Neural cell (in vitro differentiated cells): ENCODE results near the gene TM9SF2. TPM values are rescaled to one million over a fixed set of nuclear protein-coding genes. Genes with fewer than 3 reads are reported as not detected.

Experiments
- H2AFZ ChIP-seq: fragments of 200-600, 300-800 bp; sonication (generic), shearing (Covaris generic); 2 replicates; pipeline ENCODE4 v1.6.0; 2014; ENCODE audit warnings: low read depth, mild to moderate bottlenecking, antibody characterized with exemption, low read length, moderate library complexity
- H3F3A ChIP-seq: fragments of 200-600 bp; shearing (Covaris generic); 2 replicates; pipeline ENCODE4 v1.6.1; 2016; ENCODE audit warnings: mild to moderate bottlenecking, moderate library complexity, mixed read lengths, antibody characterized with exemption, low read length; ENCODE audit not compliant: insufficient read depth, poor library complexity, severe bottlenecking
- H3K27ac ChIP-seq: fragments of 200-600, 300-800 bp; sonication (generic), shearing (Covaris generic); 2 replicates; pipeline ENCODE4 v1.5.1; 2014; ENCODE audit warnings: mild to moderate bottlenecking, low read length, moderate library complexity
- H3K27me3 ChIP-seq: fragments of 300-800, 200-600 bp; sonication (generic), shearing (Covaris generic); 2 replicates; pipeline ENCODE4 v1.6.0; 2014; ENCODE audit warnings: mild to moderate bottlenecking, low read depth, low read length, moderate library complexity; ENCODE audit not compliant: insufficient read depth
- H3K36me3 ChIP-seq: fragments of 300-800, 200-600 bp; sonication (generic), shearing (Covaris generic); 2 replicates; pipeline ENCODE4 v1.5.1; 2014; ENCODE audit warnings: mild to moderate bottlenecking, antibody characterized with exemption, low read length, moderate library complexity; ENCODE audit not compliant: insufficient read depth
- H3K4me2 ChIP-seq: fragments of 300-800, 200-600 bp; sonication (generic), shearing (Covaris generic); 2 replicates; pipeline ENCODE4 v1.6.0; 2014; ENCODE audit warnings: mild to moderate bottlenecking, low read length
- H3K4me3 ChIP-seq: fragments of 300-800, 200-600 bp; sonication (generic), shearing (Covaris generic); 2 replicates; pipeline ENCODE4 v1.5.1; 2014; ENCODE audit warnings: mild to moderate bottlenecking, low read length, moderate library complexity
- H3K79me2 ChIP-seq: fragments of 200-600 bp; shearing (Covaris generic); replicated peaks from 2 replicates; pipeline ENCODE4 v1.6.0; 2014; ENCODE audit warnings: mild to moderate bottlenecking, low read length, moderate library complexity; ENCODE audit not compliant: insufficient read depth
- H3K9ac ChIP-seq: fragments of 300-800, 200-600 bp; sonication (generic), shearing (Covaris generic); 2 replicates; pipeline ENCODE4 v1.6.1; 2016; ENCODE audit warnings: mild to moderate bottlenecking, low read length, mixed read lengths
- H3K9me2 ChIP-seq: fragments of 200-600 bp; shearing (Covaris generic); 2 replicates; pipeline ENCODE4 v1.6.1; 2016; ENCODE audit warnings: mild to moderate bottlenecking, low read length, mixed read lengths; ENCODE audit not compliant: insufficient read depth
- H3K9me3 ChIP-seq: fragments of 200-600, 300-800 bp; sonication (generic), shearing (Covaris generic); 2 replicates; pipeline ENCODE4 v1.6.1; 2016; ENCODE audit warnings: mild to moderate bottlenecking, mixed run types, low read length, moderate library complexity, mixed read lengths
- H4K20me1 ChIP-seq: fragments of 200-600 bp; shearing (Covaris generic); 2 replicates; pipeline ENCODE4 v1.6.1; 2016; ENCODE audit warnings: mild to moderate bottlenecking, mixed run types; ENCODE audit not compliant: insufficient read depth
- CTCF ChIP-seq: fragments of 450-650 bp; IDR thresholded peaks from 2 replicates; pipeline ENCODE4 v1.5.1; 2014; ENCODE audit warnings: antibody characterized with exemption, mild to moderate bottlenecking, moderate library complexity; ENCODE audit not compliant: poor library complexity, severe bottlenecking
- EP300 ChIP-seq: fragments of 450-650 bp; conservative IDR thresholded peaks from 2 replicates; pipeline ENCODE4 v1.6.1; 2014; ENCODE audit warnings: antibody characterized with exemption, mild to moderate bottlenecking, moderate library complexity; ENCODE audit not compliant: poor library complexity, severe bottlenecking
- EZH2 ChIP-seq: fragments of 200-600, 300-800 bp; shearing (Covaris generic), sonication (generic); IDR thresholded peaks from 2 replicates; pipeline ENCODE4 v1.6.1; 2014; ENCODE audit warnings: antibody characterized with exemption, low read length, borderline replicate concordance, mild to moderate bottlenecking; ENCODE audit not compliant: insufficient read depth, poor library complexity, severe bottlenecking
- MXI1 ChIP-seq: fragments of 450-650 bp; conservative IDR thresholded peaks from 2 replicates; pipeline ENCODE4 v1.6.1; 2014; ENCODE audit warnings: antibody characterized with exemption, mild to moderate bottlenecking; ENCODE audit not compliant: poor library complexity, severe bottlenecking
- POLR2AphosphoS5 ChIP-seq: IDR thresholded peaks from 2 replicates; pipeline ENCODE4 v1.6.1; 2012
- RAD21 ChIP-seq: fragments of 450-650 bp; conservative IDR thresholded peaks from 2 replicates; pipeline ENCODE4 v1.6.1; 2014; ENCODE audit warnings: antibody characterized with exemption, mild to moderate bottlenecking, moderate library complexity
- SMC3 ChIP-seq: fragments of 450-650 bp; conservative IDR thresholded peaks from 2 replicates; pipeline ENCODE4 v1.6.1; 2014; ENCODE audit warnings: antibody characterized with exemption, mild to moderate bottlenecking, moderate library complexity; ENCODE audit not compliant: poor library complexity
- TAF1 ChIP-seq: IDR thresholded peaks from 2 replicates; pipeline ENCODE4 v1.6.1; 2012; ENCODE audit warnings: low read depth
- polyA minus RNA-seq: library from RNA; depleted of rRNA, polyadenylated mRNA; stranded (reverse); fragments of >200 nt; gene quantifications from 2 replicates; pipeline ENCODE4 v1.2.3, GENCODE V29; 2014
- polyA plus RNA-seq: library from polyadenylated mRNA; depleted of rRNA; stranded (reverse); fragments of >200 nt; gene quantifications from 2 replicates; pipeline ENCODE4 v1.2.3, GENCODE V29; 2014
- TF ChIP-seq, protein P1 (sequence below): IDR thresholded peaks from 2 replicates; pipeline ENCODE4 v1.6.1; 2012; ENCODE audit warnings: borderline replicate concordance

Gene TM9SF2
- polyA plus RNA-seq (115 and 128 TPM in 2 replicates), polyA minus RNA-seq (125 and 136 TPM in 2 replicates)

DNA sequence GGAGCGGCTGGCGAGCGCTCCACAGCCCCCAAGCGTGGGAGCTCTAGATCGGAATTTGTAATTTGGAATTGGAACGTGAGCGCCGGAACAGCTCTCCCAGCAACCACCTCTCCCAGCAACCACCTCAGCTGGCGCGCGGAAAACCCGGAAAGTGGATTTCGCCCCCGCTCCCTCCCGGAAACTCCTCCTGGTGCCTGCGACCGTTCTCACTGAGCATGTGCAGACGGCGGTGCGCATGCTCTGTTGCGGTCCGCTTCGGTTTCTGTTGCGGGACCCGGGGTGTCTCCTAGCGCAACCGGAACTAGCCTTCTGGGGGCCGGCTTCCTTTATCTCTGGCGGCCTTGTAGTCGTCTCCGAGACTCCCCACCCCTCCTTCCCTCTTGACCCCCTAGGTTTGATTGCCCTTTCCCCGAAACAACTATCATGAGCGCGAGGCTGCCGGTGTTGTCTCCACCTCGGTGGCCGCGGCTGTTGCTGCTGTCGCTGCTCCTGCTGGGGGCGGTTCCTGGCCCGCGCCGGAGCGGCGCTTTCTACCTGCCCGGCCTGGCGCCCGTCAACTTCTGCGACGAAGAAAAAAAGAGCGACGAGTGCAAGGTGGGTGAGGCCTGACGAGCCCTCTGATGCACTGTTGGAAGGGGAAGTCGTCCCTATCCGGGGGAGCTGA is at the start of gene TM9SF2:
TM9SF2 (plus strand) TSS at position 289 of the 664 bp plus-strand sequence; CDS start at position 424, 135 bp downstream.
- Histone ChIP-seq H3K79me2 (peaks cover 47% of the 10 kb centered on the region), H3K9me3 (no peaks in the 10 kb centered on the region), H3K9ac (peak within 1 kb of the TSS; percentile 90), H3K9me2 (no peaks in the 10 kb centered on the region), H3F3A (no peaks in the 10 kb centered on the region), H3K36me3 (no peaks in the 10 kb centered on the region), H4K20me1 (no peaks in the 10 kb centered on the region), H3K4me3 (peak within 1 kb of the TSS; percentile 87), H3K4me2 (peak within 1 kb of the TSS; percentile 98), H3K27ac (peak within 1 kb of the TSS; percentile 88), H3K27me3 (no peaks in the 10 kb centered on the region), H2AFZ (peak within 1 kb of the TSS; percentile 73)
- peak; percentile 39 for TF ChIP-seq EP300
- TF ChIP-seq MXI1, result peak; percentile 79
- no peak for TF ChIP-seq CTCF
- TF ChIP-seq, protein P1, sequence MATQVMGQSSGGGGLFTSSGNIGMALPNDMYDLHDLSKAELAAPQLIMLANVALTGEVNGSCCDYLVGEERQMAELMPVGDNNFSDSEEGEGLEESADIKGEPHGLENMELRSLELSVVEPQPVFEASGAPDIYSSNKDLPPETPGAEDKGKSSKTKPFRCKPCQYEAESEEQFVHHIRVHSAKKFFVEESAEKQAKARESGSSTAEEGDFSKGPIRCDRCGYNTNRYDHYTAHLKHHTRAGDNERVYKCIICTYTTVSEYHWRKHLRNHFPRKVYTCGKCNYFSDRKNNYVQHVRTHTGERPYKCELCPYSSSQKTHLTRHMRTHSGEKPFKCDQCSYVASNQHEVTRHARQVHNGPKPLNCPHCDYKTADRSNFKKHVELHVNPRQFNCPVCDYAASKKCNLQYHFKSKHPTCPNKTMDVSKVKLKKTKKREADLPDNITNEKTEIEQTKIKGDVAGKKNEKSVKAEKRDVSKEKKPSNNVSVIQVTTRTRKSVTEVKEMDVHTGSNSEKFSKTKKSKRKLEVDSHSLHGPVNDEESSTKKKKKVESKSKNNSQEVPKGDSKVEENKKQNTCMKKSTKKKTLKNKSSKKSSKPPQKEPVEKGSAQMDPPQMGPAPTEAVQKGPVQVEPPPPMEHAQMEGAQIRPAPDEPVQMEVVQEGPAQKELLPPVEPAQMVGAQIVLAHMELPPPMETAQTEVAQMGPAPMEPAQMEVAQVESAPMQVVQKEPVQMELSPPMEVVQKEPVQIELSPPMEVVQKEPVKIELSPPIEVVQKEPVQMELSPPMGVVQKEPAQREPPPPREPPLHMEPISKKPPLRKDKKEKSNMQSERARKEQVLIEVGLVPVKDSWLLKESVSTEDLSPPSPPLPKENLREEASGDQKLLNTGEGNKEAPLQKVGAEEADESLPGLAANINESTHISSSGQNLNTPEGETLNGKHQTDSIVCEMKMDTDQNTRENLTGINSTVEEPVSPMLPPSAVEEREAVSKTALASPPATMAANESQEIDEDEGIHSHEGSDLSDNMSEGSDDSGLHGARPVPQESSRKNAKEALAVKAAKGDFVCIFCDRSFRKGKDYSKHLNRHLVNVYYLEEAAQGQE, result no peak
- no peak for TF ChIP-seq TAF1
- TF ChIP-seq SMC3, result peak; percentile 19
- no peak for TF ChIP-seq RAD21
- TF ChIP-seq EZH2, result no peak
- peak; percentile 83 for TF ChIP-seq POLR2AphosphoS5

DNA sequence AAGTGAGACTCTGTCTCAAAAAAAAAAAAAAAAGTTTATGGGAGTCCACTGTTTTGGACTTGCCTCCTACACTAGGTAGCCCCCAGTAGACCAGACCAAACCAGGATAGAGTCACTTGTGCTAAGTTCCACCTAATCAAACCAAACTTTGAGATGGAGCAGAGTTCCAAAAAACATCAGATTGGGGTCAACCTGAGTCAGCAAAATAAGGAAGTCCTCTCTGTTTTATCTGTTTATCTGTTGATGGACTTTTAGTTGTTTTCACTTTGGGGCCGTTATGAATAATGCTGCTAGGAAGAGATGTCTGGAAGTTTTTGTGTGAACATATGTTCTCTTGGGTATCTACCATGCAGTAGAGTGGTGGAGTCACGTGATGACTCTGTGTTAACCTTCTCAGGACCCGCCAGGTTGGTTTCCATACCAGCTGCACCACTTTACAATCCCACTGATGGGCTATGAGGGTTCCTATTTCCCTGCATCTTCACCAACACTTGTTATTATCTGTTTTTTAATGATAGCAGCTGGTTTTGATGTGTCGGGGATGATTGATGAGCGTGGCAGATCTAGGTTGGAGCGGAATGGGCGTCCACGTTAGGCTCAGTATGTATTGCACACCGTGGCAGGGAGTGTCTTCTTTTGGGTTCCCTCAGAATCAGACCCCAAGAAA is 46.6 kb upstream of the TM9SF2 start:
- no peaks in the 10 kb centered on the region for H3K9me2 ChIP-seq
- TF ChIP-seq CTCF (no peak), EP300 (no peak), SMC3 (no peak), RAD21 (no peak), MXI1 (no peak), TAF1 (no peak), EZH2 (no peak), POLR2AphosphoS5 (no peak)
- TF ChIP-seq, protein P1, result no peak
- no peak overlapping the region for H2AFZ ChIP-seq
- H3K27me3 ChIP-seq, result no peaks in the 10 kb centered on the region
- no peak overlapping the region for H3K4me3 ChIP-seq
- H3K9me3 ChIP-seq, result peaks cover 5% of the 10 kb centered on the region
- H3K79me2 ChIP-seq, result no peaks in the 10 kb centered on the region
- H4K20me1 ChIP-seq, result no peaks in the 10 kb centered on the region
- no peak overlapping the region for H3K9ac ChIP-seq
- H3K27ac ChIP-seq, result no peak overlapping the region
- H3K4me2 ChIP-seq, result no peak overlapping the region
- no peaks in the 10 kb centered on the region for H3K36me3 ChIP-seq
- no peaks in the 10 kb centered on the region for H3F3A ChIP-seq
